ENCODE measurements around the gene RGS3.

Gene RGS3

DNA sequence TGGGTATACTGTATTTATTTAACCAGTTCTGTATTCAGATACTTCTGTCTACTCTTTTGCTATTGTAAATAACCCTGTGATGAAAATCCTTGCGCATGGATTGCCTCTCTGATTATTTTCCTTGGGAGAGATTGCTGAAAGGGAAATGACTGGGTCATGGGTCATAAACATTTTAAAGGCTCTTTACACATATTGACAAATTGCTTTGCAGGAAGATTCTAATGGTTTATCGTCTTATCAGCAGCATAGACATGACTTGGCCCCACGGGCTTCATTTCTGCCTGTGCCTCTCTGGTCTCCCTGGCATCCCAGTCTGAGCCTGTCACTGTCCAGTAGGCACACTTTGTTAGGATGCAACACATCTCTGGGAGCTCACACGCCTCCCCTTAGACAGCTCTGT, 52.3 kb downstream of the RGS3 start:
- H3K4me1 ChIP-seq (ENCODE audit: insufficient read depth, low read length): no peaks in the 10 kb centered on the region
- H3K27ac ChIP-seq (ENCODE audit: low read length): no peak overlapping the region
- H3K9ac ChIP-seq (ENCODE audit: low read depth, low read length): no peak overlapping the region
- no peaks in the 10 kb centered on the region for H3K27me3 ChIP-seq (ENCODE audit: insufficient read depth, low read length)
- no peaks in the 10 kb centered on the region for H3K36me3 ChIP-seq (ENCODE audit: insufficient read depth, low read depth, low read length)
- H3K9me3 ChIP-seq (ENCODE audit: insufficient read depth, low read depth, low read length): no peaks in the 10 kb centered on the region
- no peak overlapping the region for H3K4me3 ChIP-seq (ENCODE audit: low read length)

GRCh38 chr9:113516840-113517577, 53.5 kb downstream of the RGS3 start:
- Histone ChIP-seq H3K4me3 (ENCODE audit: low read length) (no peak overlapping the region), H3K9me3 (ENCODE audit: insufficient read depth, low read depth, low read length) (no peaks in the 10 kb centered on the region), H3K4me1 (ENCODE audit: insufficient read depth, low read length) (no peaks in the 10 kb centered on the region), H3K36me3 (ENCODE audit: insufficient read depth, low read depth, low read length) (no peaks in the 10 kb centered on the region), H3K27me3 (ENCODE audit: insufficient read depth, low read length) (no peaks in the 10 kb centered on the region), H3K27ac (ENCODE audit: low read length) (no peak overlapping the region), H3K9ac (ENCODE audit: low read depth, low read length) (no peak overlapping the region)

- Histone ChIP-seq H3K4me1 (ENCODE audit: insufficient read depth, low read length) (no peaks in the 10 kb centered on the region), H3K9me3 (ENCODE audit: insufficient read depth, low read depth, low read length) (no peaks in the 10 kb centered on the region), H3K27me3 (ENCODE audit: insufficient read depth, low read length) (no peaks in the 10 kb centered on the region), H3K9ac (ENCODE audit: low read depth, low read length) (no peak overlapping the region), H3K27ac (ENCODE audit: low read length) (no peak overlapping the region), H3K36me3 (ENCODE audit: insufficient read depth, low read depth, low read length) (no peaks in the 10 kb centered on the region; the same call in 1 of the 2 replicates), H3K4me3 (ENCODE audit: low read length) (no peak overlapping the region)
These were observed 56.0 kb downstream of the RGS3 start for GRCh38 chr9:113519426-113520108.

DNA sequence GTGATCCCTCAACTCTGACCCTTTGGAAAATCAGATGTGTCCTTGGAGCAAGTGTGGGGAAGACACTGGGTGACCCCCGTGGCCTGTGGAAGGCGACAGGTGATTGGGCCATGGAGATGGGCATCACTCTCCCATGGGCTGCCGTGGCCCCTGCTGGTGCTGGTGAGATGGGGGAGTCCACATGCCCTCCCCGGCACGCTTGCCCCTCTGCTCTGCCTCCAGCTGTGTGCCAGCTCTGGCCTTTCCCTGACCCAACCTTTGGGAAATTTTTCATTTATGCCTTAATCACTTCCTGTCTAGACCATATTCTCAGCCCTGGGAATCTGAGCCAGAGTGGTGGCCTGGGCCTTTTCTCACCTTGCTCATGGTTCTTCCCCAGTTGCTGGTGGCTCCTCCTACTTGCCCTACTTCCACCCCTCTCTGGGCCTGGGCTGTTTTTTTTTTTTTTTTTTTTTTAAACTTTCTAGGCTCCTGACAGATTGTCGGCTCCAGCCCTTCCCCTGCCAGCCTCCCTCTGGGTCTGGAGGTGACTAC, 56.6 kb downstream of the RGS3 start:
- H3K27ac ChIP-seq (ENCODE audit: low read length): no peak overlapping the region
- H3K9ac ChIP-seq (ENCODE audit: low read depth, low read length): no peak overlapping the region
- no peaks in the 10 kb centered on the region for H3K27me3 ChIP-seq (ENCODE audit: insufficient read depth, low read length)
- no peak overlapping the region for H3K4me3 ChIP-seq (ENCODE audit: low read length)
- no peaks in the 10 kb centered on the region for H3K4me1 ChIP-seq (ENCODE audit: insufficient read depth, low read length)
- H3K9me3 ChIP-seq (ENCODE audit: insufficient read depth, low read depth, low read length): no peaks in the 10 kb centered on the region
- no peaks in the 10 kb centered on the region; the same call in 1 of the 2 replicates for H3K36me3 ChIP-seq (ENCODE audit: insufficient read depth, low read depth, low read length)

DNA sequence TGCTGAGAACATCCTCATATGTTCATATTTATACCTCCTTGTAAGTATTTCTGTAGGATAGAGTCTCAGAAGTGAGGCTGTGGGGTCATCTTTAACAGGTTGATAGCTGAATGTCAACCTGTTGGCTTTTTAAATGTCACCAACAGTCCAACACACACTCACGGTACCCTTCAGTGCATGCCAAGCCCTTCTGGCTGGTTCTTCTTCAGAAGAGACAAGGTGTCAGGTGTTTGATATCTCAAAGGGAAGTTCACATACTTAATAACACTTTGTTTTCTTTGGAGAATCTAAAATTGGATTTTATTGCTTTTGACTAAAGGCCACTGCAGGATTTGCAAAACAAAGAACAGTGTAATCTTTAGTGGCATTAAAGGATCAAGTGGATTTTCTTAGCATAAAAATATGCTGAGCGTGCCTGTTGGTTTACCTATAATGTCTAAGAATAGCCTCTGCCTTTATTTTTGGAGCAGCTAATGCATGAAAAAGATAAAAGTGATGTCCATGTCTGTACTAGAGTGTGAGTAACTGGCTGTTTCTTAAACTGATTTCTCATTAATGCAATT, 58.2 kb downstream of the RGS3 start:
- Histone ChIP-seq H3K9me3 (ENCODE audit: insufficient read depth, low read depth, low read length) (no peaks in the 10 kb centered on the region), H3K4me3 (ENCODE audit: low read length) (no peak overlapping the region), H3K9ac (ENCODE audit: low read depth, low read length) (no peak overlapping the region), H3K4me1 (ENCODE audit: insufficient read depth, low read length) (no peaks in the 10 kb centered on the region), H3K27me3 (ENCODE audit: insufficient read depth, low read length) (no peaks in the 10 kb centered on the region), H3K36me3 (ENCODE audit: insufficient read depth, low read depth, low read length) (no peaks in the 10 kb centered on the region; the same call in 1 of the 2 replicates), H3K27ac (ENCODE audit: low read length) (no peak overlapping the region)

DNA sequence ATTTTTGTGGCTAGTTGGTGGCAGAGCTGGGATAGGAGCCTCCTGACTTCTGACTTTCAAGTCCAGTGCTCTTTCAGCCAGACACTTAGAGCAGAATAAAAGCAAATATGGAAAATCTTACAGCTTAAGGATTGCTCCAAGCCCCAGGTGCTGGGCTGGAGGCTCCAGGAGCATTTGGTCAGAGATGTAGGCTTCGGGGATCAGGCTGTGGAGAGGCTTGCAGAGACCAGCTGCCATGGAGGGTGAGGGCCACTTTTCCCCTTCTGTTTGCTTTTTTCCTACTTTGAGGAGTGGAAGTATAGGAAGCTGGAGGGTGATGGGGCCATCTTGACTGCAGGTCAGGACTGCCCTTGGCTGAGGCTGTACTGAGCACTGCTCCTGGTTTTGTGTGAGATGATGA, 58.9 kb downstream of the RGS3 start:
- peaks cover 2% of the 10 kb centered on the region; the same call in 1 of the 2 replicates for H3K4me1 ChIP-seq (ENCODE audit: insufficient read depth, low read length)
- H3K36me3 ChIP-seq (ENCODE audit: insufficient read depth, low read depth, low read length): no peaks in the 10 kb centered on the region; the same call in 1 of the 2 replicates
- H3K27me3 ChIP-seq (ENCODE audit: insufficient read depth, low read length): no peaks in the 10 kb centered on the region
- no peaks in the 10 kb centered on the region for H3K9me3 ChIP-seq (ENCODE audit: insufficient read depth, low read depth, low read length)
- no peak overlapping the region for H3K27ac ChIP-seq (ENCODE audit: low read length)
- H3K9ac ChIP-seq (ENCODE audit: low read depth, low read length): no peak overlapping the region
- no peak overlapping the region for H3K4me3 ChIP-seq (ENCODE audit: low read length)

- H3K9me3 ChIP-seq (ENCODE audit: insufficient read depth, low read depth, low read length): no peaks in the 10 kb centered on the region
- H3K27ac ChIP-seq (ENCODE audit: low read length): no peak overlapping the region
- no peaks in the 10 kb centered on the region; the same call in 1 of the 2 replicates for H3K36me3 ChIP-seq (ENCODE audit: insufficient read depth, low read depth, low read length)
- peaks cover 2% of the 10 kb centered on the region; the same call in 1 of the 2 replicates for H3K4me1 ChIP-seq (ENCODE audit: insufficient read depth, low read length)
- no peaks in the 10 kb centered on the region for H3K27me3 ChIP-seq (ENCODE audit: insufficient read depth, low read length)
- no peak overlapping the region for H3K4me3 ChIP-seq (ENCODE audit: low read length)
- no peak overlapping the region for H3K9ac ChIP-seq (ENCODE audit: low read depth, low read length)
These were observed 59.3 kb downstream of the RGS3 start for GRCh38 chr9:113522858-113523257.

- H3K4me3 ChIP-seq (ENCODE audit: low read length): no peak overlapping the region
- no peaks in the 10 kb centered on the region; the same call in 1 of the 2 replicates for H3K36me3 ChIP-seq (ENCODE audit: insufficient read depth, low read depth, low read length)
- no peak overlapping the region for H3K27ac ChIP-seq (ENCODE audit: low read length)
- no peaks in the 10 kb centered on the region for H3K9me3 ChIP-seq (ENCODE audit: insufficient read depth, low read depth, low read length)
- no peaks in the 10 kb centered on the region for H3K27me3 ChIP-seq (ENCODE audit: insufficient read depth, low read length)
- no peak overlapping the region for H3K9ac ChIP-seq (ENCODE audit: low read depth, low read length)
- H3K4me1 ChIP-seq (ENCODE audit: insufficient read depth, low read length): peaks cover 2% of the 10 kb centered on the region; the same call in 1 of the 2 replicates
These were observed 60.1 kb downstream of the RGS3 start for GRCh38 chr9:113523421-113524141.

GRCh38 chr9:113524468-113524867, 60.9 kb downstream of the RGS3 start:
- no peak overlapping the region for H3K4me3 ChIP-seq (ENCODE audit: low read length)
- H3K4me1 ChIP-seq (ENCODE audit: insufficient read depth, low read length): peaks cover 2% of the 10 kb centered on the region; the same call in 1 of the 2 replicates
- no peaks in the 10 kb centered on the region for H3K9me3 ChIP-seq (ENCODE audit: insufficient read depth, low read depth, low read length)
- H3K36me3 ChIP-seq (ENCODE audit: insufficient read depth, low read depth, low read length): peaks cover 5% of the 10 kb centered on the region; the same call in 1 of the 2 replicates
- H3K27ac ChIP-seq (ENCODE audit: low read length): no peak overlapping the region
- no peak overlapping the region for H3K9ac ChIP-seq (ENCODE audit: low read depth, low read length)
- no peaks in the 10 kb centered on the region for H3K27me3 ChIP-seq (ENCODE audit: insufficient read depth, low read length)

DNA sequence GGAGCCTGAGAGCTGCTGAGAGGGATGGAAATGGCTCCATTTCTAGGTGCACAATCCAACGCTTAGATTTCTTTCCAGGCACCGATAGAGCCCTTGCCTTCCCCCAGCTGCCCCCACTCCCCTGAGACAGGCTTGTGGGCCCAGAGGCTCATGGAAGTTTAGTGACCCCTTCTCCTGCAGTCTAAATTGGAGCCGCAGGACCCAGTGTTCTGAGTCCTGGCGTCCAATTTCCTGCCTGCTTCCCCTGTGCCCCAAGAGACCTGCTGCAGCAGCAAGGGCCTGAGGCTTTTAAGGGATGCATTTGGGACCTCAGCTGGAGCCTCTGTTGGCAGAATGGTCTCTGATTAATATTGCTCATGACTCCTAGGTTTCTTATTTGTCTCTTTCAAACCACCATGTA, 61.7 kb downstream of the RGS3 start:
- Histone ChIP-seq H3K36me3 (ENCODE audit: insufficient read depth, low read depth, low read length) (peaks cover 11% of the 10 kb centered on the region; the same call in 1 of the 2 replicates), H3K27me3 (ENCODE audit: insufficient read depth, low read length) (no peaks in the 10 kb centered on the region), H3K9ac (ENCODE audit: low read depth, low read length) (no peak overlapping the region), H3K9me3 (ENCODE audit: insufficient read depth, low read depth, low read length) (no peaks in the 10 kb centered on the region), H3K4me3 (ENCODE audit: low read length) (no peak overlapping the region), H3K27ac (ENCODE audit: low read length) (no peak overlapping the region), H3K4me1 (ENCODE audit: insufficient read depth, low read length) (peaks cover 2% of the 10 kb centered on the region; the same call in 1 of the 2 replicates)

GRCh38 chr9:113525831-113526230, 62.3 kb downstream of the RGS3 start:
- Histone ChIP-seq H3K9ac (ENCODE audit: low read depth, low read length) (no peak overlapping the region), H3K27me3 (ENCODE audit: insufficient read depth, low read length) (no peaks in the 10 kb centered on the region)

More at GRCh38 chr9:113525831-113526230, 62.3 kb downstream of the RGS3 start:
- Histone ChIP-seq H3K4me3 (ENCODE audit: low read length) (no peak overlapping the region), H3K9me3 (ENCODE audit: insufficient read depth, low read depth, low read length) (no peaks in the 10 kb centered on the region), H3K4me1 (ENCODE audit: insufficient read depth, low read length) (peaks cover 2% of the 10 kb centered on the region; the same call in 1 of the 2 replicates), H3K36me3 (ENCODE audit: insufficient read depth, low read depth, low read length) (peaks cover 11% of the 10 kb centered on the region; the same call in 1 of the 2 replicates), H3K27ac (ENCODE audit: low read length) (no peak overlapping the region)

Measured in iPS-20b (cell line).